ENCODE results near the gene TRIM47. TPM values are rescaled to one million over a fixed set of nuclear protein-coding genes. Genes with fewer than 3 reads are reported as not detected.

Gene TRIM47
- total RNA-seq, 1 experiment from 2014 or later: 6.9 TPM

GRCh38 chr17:75909051-75909811 is 30.9 kb upstream of the TRIM47 start:
- H4K91ac ChIP-seq (ENCODE audit: insufficient read length, low read depth, low read length): no peak overlapping the region
- no peaks in the 10 kb centered on the region for H4K20me1 ChIP-seq (ENCODE audit: control insufficient read depth, insufficient read depth, insufficient read length)
- no peaks in the 10 kb centered on the region for H3K79me1 ChIP-seq (ENCODE audit: insufficient read depth, low read depth, low read length, poor library complexity, severe bottlenecking)
- no peak overlapping the region for H4K8ac ChIP-seq (replicated peaks; ENCODE audit: insufficient read length, low read depth, low read length)
- no peak overlapping the region for H3K27ac ChIP-seq (ENCODE audit: insufficient read length, low read depth, low read length)
- no peak for TF ChIP-seq CTCF (conservative IDR thresholded peaks at IDR 0.05)
- Mint-ChIP-seq H3K4me1 (peaks cover 5% of the 10 kb centered on the region in 2 experiments; a peak in 2 of 4 replicates), H3K9me3 (no peaks in the 10 kb centered on the region), H3K27ac (peak overlapping the region in 2 of 3 experiments; percentile 82 to 87; a peak in 3 of 7 replicates), H3K4me3 (no peak overlapping the region), H3K36me3 (ENCODE audit: insufficient read depth in 1 of 3, low read depth in 3 of 3) (peaks cover 0 to 7% (median 2%) of the 10 kb centered on the region in 3 experiments; a peak in 5 of 7 replicates), H3K27me3 (ENCODE audit: low read depth) (no peaks in the 10 kb centered on the region)
- WGBS (ENCODE audit: extremely low coverage, insufficient read length, low lambda C conversion rate): no CpG with 5 or more reads among the region's 14 CpGs
- H3K23me2 ChIP-seq (ENCODE audit: insufficient read length, low read depth, low read length, poor library complexity, severe bottlenecking): peaks cover 4% of the 10 kb centered on the region
- H3K79me2 ChIP-seq (ENCODE audit: insufficient read depth, low read length): no peaks in the 10 kb centered on the region
- H2BK15ac ChIP-seq (ENCODE audit: low read depth, low read length): no peak overlapping the region
- H3K9me3 ChIP-seq (ENCODE audit: control insufficient read depth, low read depth, low read length): no peaks in the 10 kb centered on the region
- no peak overlapping the region for H2BK5ac ChIP-seq (ENCODE audit: insufficient read length, low read length)
- no peak overlapping the region for H2BK20ac ChIP-seq (ENCODE audit: low read depth, low read length, poor library complexity, severe bottlenecking)
- no peak overlapping the region for H3K18ac ChIP-seq (ENCODE audit: insufficient read length, low read depth, low read length)
- no peak overlapping the region for H3K23ac ChIP-seq (ENCODE audit: insufficient read length, low read depth, low read length)
- no peak overlapping the region for H2BK12ac ChIP-seq (ENCODE audit: insufficient read length, low read depth, low read length)
- H3K56ac ChIP-seq (ENCODE audit: insufficient read length, low read depth, low read length): no peak overlapping the region
- H3K4ac ChIP-seq (ENCODE audit: low read depth, low read length): no peak overlapping the region
- H3K27me3 ChIP-seq (ENCODE audit: insufficient read depth, low read length): no peaks in the 10 kb centered on the region
- no peak overlapping the region for H3K4me2 ChIP-seq (ENCODE audit: insufficient read depth, insufficient read length, low read length)
- no peak overlapping the region for H4K5ac ChIP-seq (ENCODE audit: insufficient read length, low read depth, low read length)
- no peak overlapping the region for H2BK120ac ChIP-seq (ENCODE audit: low read depth, low read length, poor library complexity, severe bottlenecking)
- H2AFZ ChIP-seq (ENCODE audit: low read length): no peak overlapping the region
- H3K4me1 ChIP-seq (ENCODE audit: insufficient read depth, low read length): no peaks in the 10 kb centered on the region
- no peak for DNase-seq
- H3T11ph ChIP-seq (ENCODE audit: low read length): no peak overlapping the region
- H2AK5ac ChIP-seq (ENCODE audit: insufficient read length, low read length): no peak overlapping the region
- no peak overlapping the region for H3K14ac ChIP-seq (ENCODE audit: insufficient read depth, low read length)
- H3K9ac ChIP-seq (ENCODE audit: extremely low read depth, insufficient read length, low read length): no peak overlapping the region

Measured in H9 (cell line).